Gastroesophageal sphincter (tissue), 4 donors: Measurements from ENCODE around the gene GPR183. TPM values are rescaled to one million over a fixed set of nuclear protein-coding genes. Genes with fewer than 3 reads are reported as not detected.

Source experiments
- ATAC-seq: fragments of 150-250 bp; one replicate; pipeline ENCODE4 v1.9.1; 2016; ENCODE audit warnings: mild to moderate bottlenecking, moderate library complexity
- H3K27ac ChIP-seq, 4 donors: fragments of 200-600 bp; sonication (generic) in 3 of 4; 1 replicate in 3 of 4; 2 replicates in 1 of 4; pipeline ENCODE4 v1.5.1; 2016 to 2019
- H3K27me3 ChIP-seq: fragments of 200-600 bp; sonication (generic); one replicate; pipeline ENCODE4 v1.5.1; 2019
- H3K36me3 ChIP-seq, 2 donors: fragments of 200-600 bp; sonication (generic); one replicate each; pipeline ENCODE4 v1.5.1; 2019; ENCODE audit warnings: control low read depth in 1 of 2
- H3K4me1 ChIP-seq, 3 donors: fragments of 200-600 bp; sonication (generic); 1 replicate in 2 of 3; 2 replicates in 1 of 3; pipeline ENCODE4 v1.5.1; 2016 to 2019; ENCODE audit warnings: control low read depth in 2 of 3
- H3K4me3 ChIP-seq, 2 donors: fragments of 200-600 bp; sonication (generic); one replicate each; pipeline ENCODE4 v1.5.1; 2019; ENCODE audit warnings: mild to moderate bottlenecking in 1 of 2, moderate library complexity in 1 of 2
- H3K9me3 ChIP-seq, 3 donors: fragments of 200-600 bp; sonication (generic); one replicate each; pipeline ENCODE4 v1.5.1; 2017 to 2019; ENCODE audit warnings: control low read depth in 2 of 3
- EP300 ChIP-seq: sonication (generic); formaldehyde crosslinking; IDR thresholded peaks from one replicate; pipeline ENCODE4 v1.6.1; 2017; ENCODE audit warnings: antibody characterized with exemption, mild to moderate bottlenecking
- POLR2A ChIP-seq, 2 donors: fragments of 450-650 bp; IDR thresholded peaks; one replicate each; pipeline ENCODE4 v1.6.1; 2017; ENCODE audit warnings: antibody characterized with exemption in 2 of 2, mild to moderate bottlenecking in 2 of 2, moderate library complexity in 1 of 2
- POLR2AphosphoS5 ChIP-seq: sonication (generic); formaldehyde crosslinking; IDR thresholded peaks from one replicate; pipeline ENCODE4 v1.6.1; 2017; ENCODE audit warnings: antibody characterized with exemption
- WGBS, 2 donors: methylation state at CpG; one replicate each; pipeline ENCODE4 v1.1.5; 2018; ENCODE audit warnings: low coverage in 1 of 2; 5-methylcytosine and 5-hydroxymethylcytosine counted together
- total RNA-seq, 4 donors: library from RNA; depleted of rRNA; stranded (reverse); fragments of >200 nt; gene quantifications; one replicate each; pipeline ENCODE4 v1.1.0, GENCODE V29; 2016
- TF ChIP-seq, protein P1 (sequence below), 4 experiments: fragments of 200-600 bp in 2 of 4; fragments of 450-650 bp in 2 of 4; sonication (generic) in 1 of 4; IDR thresholded peaks; one replicate each; pipeline ENCODE4 v1.5.1; 2017 to 2019; ENCODE audit warnings: antibody characterized with exemption in 4 of 4, mild to moderate bottlenecking in 2 of 4, moderate library complexity in 2 of 4

Gene GPR183
- total RNA-seq, 4 donors from 2014 or later: 11.5 to 23.8 (median 18.1) TPM

DNA sequence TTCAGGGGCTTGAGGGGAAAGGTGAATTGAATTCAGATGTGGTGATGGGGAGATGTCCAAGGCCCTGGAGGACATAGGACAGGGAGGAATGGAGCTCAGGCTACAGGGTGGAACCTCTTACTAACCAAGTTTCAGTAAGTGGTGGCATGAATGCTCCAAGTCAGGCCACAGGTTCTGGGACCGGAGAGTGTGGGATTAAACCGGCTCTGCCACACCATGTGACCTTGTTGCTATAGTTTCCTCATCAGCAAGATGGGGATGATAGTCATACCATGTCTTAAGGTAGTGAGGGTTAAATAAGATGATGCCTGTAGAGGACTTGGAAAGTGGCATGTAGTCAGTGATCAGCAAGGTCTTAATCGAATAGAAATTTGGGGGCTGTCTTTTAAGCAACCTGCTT lies 16.3 kb downstream of the GPR183 start:
- Histone ChIP-seq H3K4me3 (no peak overlapping the region), H3K27ac (no peak overlapping the region), H3K36me3 (peaks cover 0 to 11% of the 10 kb centered on the region in 2 donors), H3K27me3 (no peaks in the 10 kb centered on the region), H3K4me1 (peaks cover 0 to 50% (median 0%) of the 10 kb centered on the region in 3 donors), H3K9me3 (no peaks in the 10 kb centered on the region)
- no peak for TF ChIP-seq POLR2AphosphoS5
- TF ChIP-seq POLR2A (IDR thresholded peaks at IDR 0.05): no peak
- TF ChIP-seq, protein P1, sequence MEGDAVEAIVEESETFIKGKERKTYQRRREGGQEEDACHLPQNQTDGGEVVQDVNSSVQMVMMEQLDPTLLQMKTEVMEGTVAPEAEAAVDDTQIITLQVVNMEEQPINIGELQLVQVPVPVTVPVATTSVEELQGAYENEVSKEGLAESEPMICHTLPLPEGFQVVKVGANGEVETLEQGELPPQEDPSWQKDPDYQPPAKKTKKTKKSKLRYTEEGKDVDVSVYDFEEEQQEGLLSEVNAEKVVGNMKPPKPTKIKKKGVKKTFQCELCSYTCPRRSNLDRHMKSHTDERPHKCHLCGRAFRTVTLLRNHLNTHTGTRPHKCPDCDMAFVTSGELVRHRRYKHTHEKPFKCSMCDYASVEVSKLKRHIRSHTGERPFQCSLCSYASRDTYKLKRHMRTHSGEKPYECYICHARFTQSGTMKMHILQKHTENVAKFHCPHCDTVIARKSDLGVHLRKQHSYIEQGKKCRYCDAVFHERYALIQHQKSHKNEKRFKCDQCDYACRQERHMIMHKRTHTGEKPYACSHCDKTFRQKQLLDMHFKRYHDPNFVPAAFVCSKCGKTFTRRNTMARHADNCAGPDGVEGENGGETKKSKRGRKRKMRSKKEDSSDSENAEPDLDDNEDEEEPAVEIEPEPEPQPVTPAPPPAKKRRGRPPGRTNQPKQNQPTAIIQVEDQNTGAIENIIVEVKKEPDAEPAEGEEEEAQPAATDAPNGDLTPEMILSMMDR (IDR thresholded peaks at IDR 0.05): no peak
- no peak for TF ChIP-seq EP300
- WGBS, 2 donors: 94 to 100% methylated on average over 2 to 3 of the region's 3 CpGs
- ATAC-seq: no peak

DNA sequence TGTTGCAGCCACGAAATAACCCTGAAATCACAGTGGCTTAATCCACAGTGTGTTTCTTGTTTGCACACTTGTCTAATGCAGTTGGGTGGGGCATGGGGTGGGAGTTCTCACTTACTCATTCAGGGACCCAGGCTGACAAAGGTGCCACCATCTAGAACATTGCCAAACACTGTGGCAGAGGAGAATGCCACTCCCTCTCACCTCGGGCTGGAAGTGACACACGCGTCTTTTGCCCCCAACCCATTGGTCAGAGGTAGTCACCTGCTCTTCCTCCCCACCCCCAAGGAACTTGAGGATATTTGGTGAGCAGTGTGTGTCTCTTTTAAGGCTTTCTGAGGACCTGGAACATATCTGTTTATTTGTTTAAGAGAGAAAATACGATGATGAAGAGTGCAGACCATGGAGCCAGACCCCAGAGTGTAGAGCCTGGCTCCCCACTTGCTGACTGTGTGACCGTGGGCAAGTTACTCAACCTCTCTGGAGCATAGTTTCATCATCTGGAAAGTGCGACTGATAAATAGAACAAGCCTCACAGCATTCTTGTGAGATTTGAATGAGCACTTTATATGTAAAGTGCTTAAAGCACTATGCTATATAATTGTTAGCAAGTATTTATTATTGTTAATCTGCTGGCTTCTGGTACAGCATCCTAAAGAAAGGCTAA lies 17.4 kb downstream of the GPR183 start:
- H3K27ac ChIP-seq: no peak overlapping the region
- H3K4me3 ChIP-seq: no peak overlapping the region
- ATAC-seq: no peak
- H3K4me1 ChIP-seq: peaks cover 0 to 51% (median 0%) of the 10 kb centered on the region in 3 donors
- 74 to 83% methylated on average over 3 to 7 of the region's 7 CpGs for WGBS, 2 donors
- H3K27me3 ChIP-seq: no peaks in the 10 kb centered on the region
- TF ChIP-seq, protein P1 (IDR thresholded peaks at IDR 0.05): no peak
- TF ChIP-seq POLR2AphosphoS5: no peak
- no peak for TF ChIP-seq EP300
- TF ChIP-seq POLR2A (IDR thresholded peaks at IDR 0.05): no peak
- no peaks in the 10 kb centered on the region for H3K9me3 ChIP-seq
- peaks cover 0 to under 1% of the 10 kb centered on the region in 2 donors for H3K36me3 ChIP-seq

DNA sequence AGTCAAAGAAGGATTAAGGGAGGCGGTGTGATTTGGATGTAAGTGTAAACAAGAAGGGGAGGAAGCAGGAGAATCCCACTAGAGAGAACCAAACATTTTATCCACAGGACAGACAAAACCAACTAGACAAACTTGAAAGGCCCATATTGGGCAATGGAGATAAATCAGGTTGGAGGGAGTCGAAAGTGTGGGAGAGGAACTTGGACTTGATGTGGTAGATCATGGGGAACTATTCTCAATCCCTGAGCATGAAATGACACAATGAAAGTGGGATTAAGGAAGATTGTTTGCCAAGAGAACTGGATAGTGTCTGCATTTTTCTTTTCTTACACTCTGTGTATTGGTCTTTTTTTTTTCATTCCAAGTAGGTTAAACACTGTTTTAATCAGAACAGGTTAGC lies 17.9 kb downstream of the GPR183 start:
- TF ChIP-seq EP300: no peak
- TF ChIP-seq POLR2AphosphoS5: no peak
- TF ChIP-seq, protein P1 (IDR thresholded peaks at IDR 0.05): no peak
- no peak for TF ChIP-seq POLR2A (IDR thresholded peaks at IDR 0.05)
- Histone ChIP-seq H3K36me3 (no peaks in the 10 kb centered on the region), H3K27me3 (no peaks in the 10 kb centered on the region), H3K4me3 (no peak overlapping the region), H3K4me1 (peaks cover 0 to 55% (median 0%) of the 10 kb centered on the region in 3 donors), H3K27ac (no peak overlapping the region), H3K9me3 (no peaks in the 10 kb centered on the region)
- WGBS, 2 donors: 44 to 57% methylated on average over 1 to 2 of the region's 2 CpGs
- no peak for ATAC-seq

DNA sequence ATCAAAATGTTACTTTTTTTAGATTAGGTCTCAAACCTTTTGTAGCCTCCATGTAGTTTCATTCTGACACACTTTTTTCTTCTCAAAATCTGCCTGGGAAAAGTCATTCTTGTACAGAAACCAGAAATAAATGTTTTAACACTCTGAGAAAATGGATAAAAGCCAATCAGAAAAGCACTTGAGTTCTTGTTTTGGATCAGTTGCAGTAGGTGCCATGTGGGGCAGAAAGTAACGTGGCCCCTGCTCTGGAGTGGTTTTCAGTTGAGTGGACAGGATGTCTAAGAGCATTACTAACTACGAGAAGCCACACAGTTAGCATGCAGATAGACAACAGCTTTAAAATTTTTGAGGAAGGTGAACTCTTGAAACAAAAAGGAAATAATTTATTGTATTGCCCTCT lies 19.1 kb downstream of the GPR183 start:
- Histone ChIP-seq H3K27ac (peak overlapping the region in 1 of 4 donors; percentile 16), H3K27me3 (no peaks in the 10 kb centered on the region), H3K9me3 (no peaks in the 10 kb centered on the region), H3K4me3 (no peak overlapping the region), H3K36me3 (no peaks in the 10 kb centered on the region), H3K4me1 (peaks cover 0 to 66% (median 0%) of the 10 kb centered on the region in 3 donors)
- 45 to 56% methylated on average over 2 of the region's 2 CpGs for WGBS, 2 donors
- TF ChIP-seq EP300: no peak
- TF ChIP-seq POLR2A (IDR thresholded peaks at IDR 0.05): no peak
- TF ChIP-seq POLR2AphosphoS5: no peak
- TF ChIP-seq, protein P1 (IDR thresholded peaks at IDR 0.05): no peak
- ATAC-seq: no peak

DNA sequence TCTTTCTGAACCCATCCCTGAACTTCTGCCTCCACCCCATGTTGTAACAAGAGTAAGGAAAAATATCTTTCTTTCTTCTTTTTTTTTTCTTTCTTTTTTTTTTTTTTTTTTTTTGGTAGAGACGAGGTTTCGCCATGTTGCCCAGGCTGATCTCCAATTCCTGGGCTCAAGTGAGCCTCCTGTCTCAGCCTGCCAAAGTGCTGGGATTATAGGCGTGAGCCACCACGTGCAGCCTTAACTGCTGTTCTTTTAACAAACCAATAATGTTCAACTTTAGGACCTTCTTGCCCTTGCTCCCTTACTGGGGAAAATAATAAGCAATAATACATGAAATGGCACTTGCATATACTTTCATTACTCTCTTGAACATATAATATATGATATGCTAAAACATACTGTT lies 19.6 kb downstream of the GPR183 start:
- H3K4me3 ChIP-seq: no peak overlapping the region
- peak overlapping the region in 1 of 4 donors; percentile 16 for H3K27ac ChIP-seq
- WGBS, 2 donors: 41 to 71% methylated on average over 3 to 4 of the region's 4 CpGs
- no peaks in the 10 kb centered on the region for H3K9me3 ChIP-seq
- TF ChIP-seq POLR2A (IDR thresholded peaks at IDR 0.05) (no peak), POLR2AphosphoS5 (no peak), EP300 (no peak)
- TF ChIP-seq, protein P1 (IDR thresholded peaks at IDR 0.05): no peak
- no peaks in the 10 kb centered on the region for H3K36me3 ChIP-seq
- H3K27me3 ChIP-seq: no peaks in the 10 kb centered on the region
- ATAC-seq: no peak
- peaks cover 4 to 72% (median 5%) of the 10 kb centered on the region in 3 donors for H3K4me1 ChIP-seq
